Fibroblast of lung (primary cell): ENCODE data around the gene POLR2I. TPM values are rescaled to one million over a fixed set of nuclear protein-coding genes. Genes with fewer than 3 reads are reported as not detected.

Source experiments
- DNase-seq, 2 donors: peaks; one replicate each; pipeline versions ENCODE4 v3.0.0 to v3.0.0-alpha.2; 2010; ENCODE audit warnings: low read depth in 2 of 2
- H2AFZ ChIP-seq: 2 replicates; pipeline ENCODE4 v1.5.1; 2012; ENCODE audit warnings: low read length, control low read depth, inconsistent platforms
- H3K27ac ChIP-seq: 2 replicates; pipeline ENCODE4 v1.5.1; 2011; ENCODE audit warnings: low read length, control low read depth; ENCODE audit not compliant: insufficient read depth
- H3K27me3 ChIP-seq: 2 replicates; pipeline ENCODE4 v1.5.1; 2011; ENCODE audit warnings: mild to moderate bottlenecking, low read length; ENCODE audit not compliant: control insufficient read depth, insufficient read depth
- H3K36me3 ChIP-seq: 2 replicates; pipeline ENCODE4 v1.5.1; 2011; ENCODE audit warnings: low read length; ENCODE audit not compliant: control insufficient read depth, insufficient read depth
- H3K4me1 ChIP-seq: 2 replicates; pipeline ENCODE4 v1.5.1; 2011; ENCODE audit warnings: low read length; ENCODE audit not compliant: control insufficient read depth, insufficient read depth; ENCODE audit errors: extremely low read depth
- H3K4me2 ChIP-seq: 2 replicates; pipeline ENCODE4 v1.5.1; 2011; ENCODE audit warnings: low read length, control low read depth; ENCODE audit not compliant: insufficient read depth; ENCODE audit errors: extremely low read depth
- H3K4me3 ChIP-seq, 4 experiments: fragments of 200-600 bp in 1 of 4; sonication (generic) in 1 of 4; replicated peaks in 1 of 4; 2 replicates each; pipeline ENCODE4 v1.5.1; 2011 to 2016; ENCODE audit warnings: low read length in 4 of 4, low read depth in 3 of 4, mild to moderate bottlenecking in 3 of 4, control low read depth in 2 of 4, inconsistent platforms in 1 of 4, mixed read lengths in 1 of 4; ENCODE audit not compliant: insufficient read depth in 1 of 4; ENCODE audit errors: control extremely low read depth in 1 of 4
- H3K79me2 ChIP-seq: 2 replicates; pipeline ENCODE4 v1.5.1; 2012; ENCODE audit warnings: mild to moderate bottlenecking, low read length, inconsistent platforms; ENCODE audit not compliant: control insufficient read depth, insufficient read depth
- H3K9ac ChIP-seq: 2 replicates; pipeline ENCODE4 v1.5.1; 2011; ENCODE audit warnings: mild to moderate bottlenecking, low read length, control low read depth; ENCODE audit not compliant: insufficient read depth
- H3K9me3 ChIP-seq: 2 replicates; pipeline ENCODE4 v1.5.1; 2012; ENCODE audit warnings: low read depth, low read length; ENCODE audit not compliant: control insufficient read depth, insufficient read depth
- H4K20me1 ChIP-seq: 2 replicates; pipeline ENCODE4 v1.5.1; 2011; ENCODE audit warnings: low read length; ENCODE audit not compliant: control insufficient read depth, insufficient read depth; ENCODE audit errors: extremely low read depth
- CTCF ChIP-seq, 2 donors: IDR thresholded peaks in 1 of 2; conservative IDR thresholded peaks in 1 of 2; 1 replicate in 1 of 2; 2 replicates in 1 of 2; pipeline ENCODE4 v1.5.1; 2011 to 2012; ENCODE audit warnings: low read length in 2 of 2, control low read depth in 1 of 2, inconsistent platforms in 1 of 2, low read depth in 1 of 2, mild to moderate bottlenecking in 1 of 2
- EZH2 ChIP-seq: IDR thresholded peaks from 2 replicates; pipeline ENCODE4 v1.5.1; 2012; ENCODE audit warnings: low read length, control low read depth, mild to moderate bottlenecking; ENCODE audit errors: missing control alignments
- polyA plus RNA-seq, 2 donors: library from polyadenylated mRNA; depleted of rRNA in 1 of 2; stranded (reverse) in 1 of 2; unstranded in 1 of 2; fragments of >200 nt; gene quantifications; 2 replicates each; pipeline ENCODE4 v1.2.1, GENCODE V29; 2011 to 2012; ENCODE audit warnings: missing spikeins in 1 of 2
- total RNA-seq: library from RNA; depleted of rRNA; stranded (reverse); fragments of >200 nt; gene quantifications from 2 replicates; pipeline ENCODE4 v1.2.1, GENCODE V29; 2014

Gene POLR2I
- total and polyA plus RNA-seq, 2 donors (not counting 1 experiment from before 2014, with no cell fraction given): 36.1 to 97.6 TPM

GRCh38 chr19:36097036-36097435, 17.6 kb downstream of the POLR2I start:
- Histone ChIP-seq H3K79me2 (no peaks in the 10 kb centered on the region), H3K27ac (no peak overlapping the region), H3K4me1 (no peaks in the 10 kb centered on the region), H3K9ac (no peak overlapping the region), H2AFZ (no peak overlapping the region), H3K36me3 (peaks cover 12% of the 10 kb centered on the region), H3K9me3 (no peaks in the 10 kb centered on the region), H4K20me1 (no peaks in the 10 kb centered on the region), H3K27me3 (no peaks in the 10 kb centered on the region), H3K4me3 (no peak overlapping the region), H3K4me2 (no peak overlapping the region)
- no peak for DNase-seq
- TF ChIP-seq CTCF (conservative IDR thresholded peaks at IDR 0.05 in 1 of 2, IDR thresholded peaks at IDR 0.05 in 1 of 2; ENCODE audit: low read depth in 1 of 2, low read length in 2 of 2): no peak
- TF ChIP-seq EZH2: no peak

- Histone ChIP-seq H2AFZ (no peak overlapping the region), H3K4me2 (no peak overlapping the region), H3K9ac (no peak overlapping the region), H3K9me3 (no peaks in the 10 kb centered on the region), H3K27ac (no peak overlapping the region), H3K27me3 (no peaks in the 10 kb centered on the region), H3K4me3 (no peak overlapping the region), H3K79me2 (no peaks in the 10 kb centered on the region), H4K20me1 (no peaks in the 10 kb centered on the region), H3K4me1 (no peaks in the 10 kb centered on the region), H3K36me3 (peaks cover 8% of the 10 kb centered on the region)
- DNase-seq: peak in 1 of 2 donors; percentile 15
- TF ChIP-seq EZH2: no peak
- TF ChIP-seq CTCF (conservative IDR thresholded peaks at IDR 0.05 in 1 of 2, IDR thresholded peaks at IDR 0.05 in 1 of 2; ENCODE audit: low read depth in 1 of 2, low read length in 2 of 2): no peak
Observed at GRCh38 chr19:36093687-36094086, 21.0 kb downstream of the POLR2I start.

- Histone ChIP-seq H3K9me3 (no peaks in the 10 kb centered on the region), H2AFZ (no peak overlapping the region)
- DNase-seq: no peak
Observed at GRCh38 chr19:36093146-36093662, 21.5 kb downstream of the POLR2I start.

More at GRCh38 chr19:36093146-36093662, 21.5 kb downstream of the POLR2I start:
- Histone ChIP-seq H3K79me2 (no peaks in the 10 kb centered on the region), H4K20me1 (no peaks in the 10 kb centered on the region), H3K4me3 (no peak overlapping the region), H3K36me3 (peaks cover 8% of the 10 kb centered on the region), H3K4me2 (no peak overlapping the region), H3K27me3 (no peaks in the 10 kb centered on the region), H3K4me1 (no peaks in the 10 kb centered on the region), H3K9ac (no peak overlapping the region), H3K27ac (no peak overlapping the region)
- TF ChIP-seq EZH2: no peak
